GM18873 (cell line): Measurements from ENCODE around the gene CCN2.

Source experiments
- ATAC-seq: cut with Tn5 transposase; IDR thresholded peaks from one replicate; pipeline ENCODE4 v1.9.1; 2021; ENCODE audit warnings: mild to moderate bottlenecking, moderate library complexity, moderate number of reproducible peaks; ENCODE audit not compliant: unreplicated experiment, low FRiP score

The CCN2 gene

GRCh38 chr6:131968656-131969055, 17.5 kb upstream of the CCN2 start:
- no peak for ATAC-seq

GRCh38 chr6:131967948-131968347, 16.8 kb upstream of the CCN2 start:
- no peak for ATAC-seq

- ATAC-seq, result no peak
These were observed 15.3 kb upstream of the CCN2 start for GRCh38 chr6:131966443-131966842.

- no peak for ATAC-seq
These were observed 11.9 kb upstream of the CCN2 start for GRCh38 chr6:131963063-131963462.

- no peak for ATAC-seq
These were observed 9.4 kb upstream of the CCN2 start for GRCh38 chr6:131960371-131961133.

GRCh38 chr6:131958542-131959470, 7.6 kb upstream of the CCN2 start:
- ATAC-seq, result no peak

- ATAC-seq, result no peak
These were observed 6.9 kb upstream of the CCN2 start for GRCh38 chr6:131958095-131958494.

GRCh38 chr6:131955876-131956275, 4.7 kb upstream of the CCN2 start:
- ATAC-seq, result no peak

GRCh38 chr6:131955192-131955591, 4.0 kb upstream of the CCN2 start:
- ATAC-seq, result no peak

GRCh38 chr6:131954775-131955107, 3.6 kb upstream of the CCN2 start:
- no peak for ATAC-seq

- no peak for ATAC-seq
These were observed 3.0 kb upstream of the CCN2 start for GRCh38 chr6:131954059-131954774.

GRCh38 chr6:131952886-131953509, 1.8 kb upstream of the CCN2 start:
- no peak for ATAC-seq

- no peak for ATAC-seq
These were observed 531 bp upstream of the CCN2 start for GRCh38 chr6:131951576-131952230.

- ATAC-seq, result no peak
These were observed 1.0 kb downstream of the CCN2 start for GRCh38 chr6:131949909-131950766.

GRCh38 chr6:131949620-131949908, 1.6 kb downstream of the CCN2 start:
- no peak for ATAC-seq

GRCh38 chr6:131948692-131949619, 2.2 kb downstream of the CCN2 start:
- ATAC-seq, result no peak

- ATAC-seq, result no peak
These were observed 3.0 kb downstream of the CCN2 start for GRCh38 chr6:131947986-131948661.
